GM03348 (cell line): ENCODE results near the gene CRYGD.
"Not testable (repeated sequence)": the region's sequence is repeated elsewhere in the genome, so short reads cannot be mapped to it uniquely, and the experiment has no call there.

Experiments
- DNase-seq: peaks from one replicate; pipeline ENCODE4 v3.0.0; 2012; ENCODE audit warnings: low spot score

Gene CRYGD

DNA sequence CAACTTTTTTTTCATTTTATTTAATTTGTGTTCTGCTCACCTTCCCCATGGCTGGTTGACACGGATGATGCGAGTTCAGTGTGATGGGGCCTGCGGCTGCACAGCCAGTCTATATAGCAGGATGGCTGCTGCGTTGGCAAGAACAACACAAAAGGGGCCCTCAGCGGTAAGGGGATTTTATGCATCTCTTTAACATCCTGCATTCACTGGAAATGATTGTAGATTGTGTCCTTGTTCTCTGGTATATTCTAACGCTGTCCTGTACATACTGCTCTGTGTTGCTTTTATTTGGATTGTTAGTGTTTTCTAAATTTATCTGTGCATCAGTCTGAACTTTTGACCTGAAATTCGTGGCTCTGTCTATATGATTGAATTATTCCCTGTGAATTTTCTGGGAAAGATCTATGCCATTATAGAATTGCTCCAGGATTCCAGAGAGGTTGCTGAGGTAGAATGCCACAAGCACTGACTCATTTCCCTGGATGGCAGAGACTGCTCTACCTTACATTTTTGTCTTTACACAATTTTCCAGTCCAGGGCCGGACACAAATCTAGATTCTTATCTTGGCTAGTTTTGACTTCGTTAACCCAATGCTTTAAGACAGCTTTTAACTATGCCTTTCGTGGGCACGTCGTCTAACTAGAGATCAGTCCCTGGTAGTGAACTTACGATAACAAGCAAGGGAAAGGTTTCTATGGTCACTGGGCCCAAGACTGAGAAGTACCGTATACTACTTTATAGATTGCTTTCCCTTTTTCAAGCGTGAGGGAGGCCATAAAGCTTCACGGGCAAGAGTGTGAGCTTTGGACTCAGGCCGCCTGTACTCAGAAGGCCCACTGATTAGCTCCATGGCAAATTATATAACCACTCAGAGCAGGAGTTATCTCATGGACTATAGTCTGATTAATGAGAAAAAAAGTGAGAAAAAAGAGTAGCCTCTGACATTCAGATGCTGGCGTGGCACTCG is 5.7 kb upstream of the CRYGD start, which contains the start of gene CRYGC:
Gene CRYGC (minus strand): TSS at position 85 of the 968 bp plus-strand sequence. CDS start 36 bp downstream, at position 49.
- no peak for DNase-seq

DNA sequence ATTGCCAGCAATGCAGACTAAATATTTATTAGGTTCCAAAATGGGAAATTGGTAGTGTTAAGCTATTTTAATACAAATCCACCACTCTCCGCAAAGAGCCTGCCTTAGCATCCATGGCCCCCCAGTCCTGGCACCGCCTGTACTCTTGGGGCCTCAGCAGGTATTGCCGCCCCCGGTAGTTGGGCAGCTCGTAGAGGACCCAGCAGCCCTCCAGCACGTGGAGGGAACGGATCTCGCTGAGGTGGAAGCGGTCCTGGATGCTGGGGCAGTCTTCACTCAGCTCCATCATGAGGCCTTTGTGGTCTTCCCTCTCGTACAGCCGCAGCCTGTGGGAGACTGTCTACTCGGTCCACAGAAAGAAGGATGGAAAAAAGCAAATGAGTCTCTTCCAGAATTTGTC is 3.8 kb upstream of the CRYGD start:
- no peak for DNase-seq

- DNase-seq: no peak
Measured at GRCh38 chr2:208127090-208127489, 2.8 kb upstream of the CRYGD start.

DNA sequence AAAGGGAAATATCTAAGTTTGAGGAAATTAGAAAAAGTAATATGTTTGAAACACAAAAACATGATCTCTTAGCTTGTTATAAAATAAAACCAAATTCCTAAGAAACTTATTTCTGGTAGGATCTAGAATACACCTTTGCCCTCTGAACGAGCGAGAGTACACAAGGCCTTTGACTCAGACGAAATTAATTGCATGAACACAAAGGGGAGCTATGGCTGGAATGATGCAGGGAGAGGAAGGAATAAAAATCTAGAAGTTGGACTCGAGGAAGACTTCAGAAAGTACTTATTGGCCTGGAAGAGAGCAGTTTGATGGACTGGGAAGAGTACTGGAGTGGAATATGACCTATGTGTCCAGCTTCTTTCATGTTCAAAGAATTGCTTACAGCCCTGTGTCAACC is 927 bp upstream of the CRYGD start:
- no peak for DNase-seq

DNA sequence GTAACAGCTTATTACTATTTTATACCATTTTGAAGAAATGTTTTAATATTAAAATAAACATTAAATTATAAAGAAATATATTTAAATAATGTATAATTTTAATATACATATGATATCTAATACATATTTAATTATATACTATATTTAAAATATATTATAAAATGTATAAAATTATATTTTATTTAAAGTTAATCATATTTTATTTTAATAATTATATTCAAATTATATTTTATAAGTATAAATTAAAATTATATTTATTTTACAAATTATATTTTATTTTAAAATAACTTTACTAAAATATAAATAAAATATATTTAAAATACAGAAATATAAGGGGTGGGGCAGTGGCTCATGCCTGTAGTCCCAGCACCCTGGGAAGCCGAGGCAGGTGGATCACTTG is 2.1 kb downstream of the CRYGD start:
- DNase-seq: no peak

DNA sequence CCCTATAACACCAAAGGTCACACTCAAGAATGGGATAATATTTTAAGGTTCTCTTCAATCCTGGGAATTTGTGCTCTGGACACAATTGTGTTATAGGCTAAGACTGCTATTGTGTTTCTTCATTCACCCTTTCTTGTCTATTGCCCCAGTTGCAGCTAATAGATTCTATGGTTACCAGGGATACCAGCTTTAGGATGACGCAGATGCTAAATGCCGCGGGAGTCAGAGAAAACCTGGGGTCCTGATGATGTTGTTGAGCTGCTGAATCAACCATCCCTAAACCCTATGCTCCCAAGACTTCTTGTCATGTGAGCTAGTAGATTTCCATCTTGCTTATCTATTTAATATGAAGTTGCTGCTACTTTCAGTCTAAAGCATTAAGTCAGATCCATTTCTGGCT is 5.4 kb downstream of the CRYGD start:
- DNase-seq: no peak

DNA sequence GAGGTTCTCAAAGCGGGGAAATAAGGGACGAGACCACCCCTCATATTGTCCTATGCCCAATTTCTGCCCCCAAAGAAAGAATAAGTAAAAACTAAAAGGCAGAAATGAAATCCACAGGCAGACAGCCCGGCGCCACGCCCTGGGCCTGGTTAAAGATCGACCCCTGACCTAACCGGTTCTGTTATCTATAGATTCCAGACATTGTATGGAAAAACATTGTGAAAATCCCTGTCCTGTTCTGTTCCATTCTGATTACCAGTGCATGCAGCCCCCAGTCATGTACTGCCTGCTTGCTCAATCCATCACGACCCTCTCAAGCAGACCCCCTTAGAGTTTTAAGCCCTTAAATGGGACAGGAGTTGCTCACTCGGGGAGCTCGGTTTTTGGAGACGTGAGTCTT is 6.9 kb downstream of the CRYGD start:
- not testable (repeated sequence) for DNase-seq

GRCh38 chr2:208112969-208113368 is 11.4 kb downstream of the CRYGD start:
- no peak for DNase-seq

- not testable (repeated sequence) for DNase-seq
Measured at GRCh38 chr2:208112273-208112745, 12.0 kb downstream of the CRYGD start.

GRCh38 chr2:208103616-208104015 is 20.7 kb downstream of the CRYGD start:
- DNase-seq: no peak

- peak; percentile 35 for DNase-seq
Measured at GRCh38 chr2:208101716-208102631, 22.4 kb downstream of the CRYGD start.

DNA sequence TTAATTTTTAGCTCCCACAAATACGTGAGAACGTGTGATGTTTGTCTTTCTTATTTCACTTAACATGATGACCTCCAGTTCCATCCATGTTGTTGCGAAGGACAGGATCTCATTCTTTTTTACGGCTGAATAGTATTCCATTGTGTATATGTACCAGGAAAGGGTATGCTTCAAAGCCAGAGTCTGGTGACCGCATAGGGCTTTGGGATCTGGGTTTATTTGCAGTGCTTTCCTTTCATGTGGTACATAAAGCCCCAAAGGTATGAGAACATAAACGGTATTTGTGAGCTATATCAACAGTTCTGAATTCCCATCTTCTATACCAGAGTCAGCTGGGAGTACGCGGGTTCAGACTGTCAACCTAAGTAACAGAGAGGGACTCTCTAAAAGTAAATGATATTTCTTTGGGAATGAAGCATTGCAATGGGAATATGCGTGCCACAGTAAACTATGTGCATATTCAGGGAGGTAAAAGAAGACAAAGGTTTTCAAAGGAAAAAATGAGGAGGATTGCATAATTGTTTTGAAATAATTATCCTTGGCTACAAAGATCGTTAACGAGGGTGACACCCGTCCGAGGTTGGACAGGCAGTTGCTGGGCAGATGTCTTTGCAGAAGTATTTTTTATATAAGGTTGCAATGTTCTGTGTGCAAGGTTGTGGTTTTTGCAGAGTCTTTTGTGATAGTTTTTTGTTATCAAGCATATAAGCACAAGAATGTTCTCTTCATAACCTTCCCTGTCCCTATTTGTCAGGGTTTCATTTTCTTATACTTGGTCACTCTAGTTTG is 24.4 kb downstream of the CRYGD start:
- no peak for DNase-seq

- not testable (repeated sequence) for DNase-seq
Measured at GRCh38 chr2:208098701-208099100, 25.6 kb downstream of the CRYGD start.

DNA sequence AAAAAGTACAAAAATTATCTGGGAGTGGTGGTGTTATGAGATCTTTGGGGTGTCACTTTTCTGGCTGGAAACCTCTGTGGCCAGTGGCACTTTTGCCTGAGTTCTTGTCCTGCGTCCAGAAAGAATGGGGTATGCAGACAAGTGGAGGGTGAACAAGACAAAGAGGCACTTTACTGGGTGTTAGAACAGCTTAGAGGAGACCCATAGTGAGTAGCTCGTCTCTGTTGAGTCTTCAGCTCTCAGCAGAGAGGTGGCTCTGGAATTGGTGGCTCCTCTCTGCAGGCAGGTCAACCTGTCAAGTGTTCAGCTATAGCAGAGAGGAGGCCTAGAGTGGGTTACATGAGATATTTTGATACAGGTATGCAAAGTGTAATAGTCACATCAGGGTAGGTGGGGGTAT is 26.1 kb downstream of the CRYGD start:
- DNase-seq: no peak

DNA sequence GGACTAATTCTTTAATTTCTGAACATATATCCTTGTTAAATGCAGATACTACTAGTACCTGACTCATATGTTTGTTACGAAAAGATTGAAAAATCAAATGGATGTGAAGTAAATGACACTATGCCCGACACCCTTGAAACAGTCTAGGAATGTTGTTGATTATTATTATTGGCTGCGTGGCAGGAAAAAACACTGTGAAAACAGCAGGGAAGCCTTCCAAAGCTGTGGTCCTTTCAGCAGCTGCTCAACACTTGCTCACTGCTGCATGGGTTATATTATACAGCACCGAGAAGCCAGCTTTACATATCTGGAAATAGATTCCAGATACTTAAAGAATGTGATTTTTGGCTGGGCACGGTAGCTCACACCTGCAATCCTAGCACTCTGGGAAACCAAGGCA is 26.5 kb downstream of the CRYGD start:
- DNase-seq: peak; percentile 62

DNA sequence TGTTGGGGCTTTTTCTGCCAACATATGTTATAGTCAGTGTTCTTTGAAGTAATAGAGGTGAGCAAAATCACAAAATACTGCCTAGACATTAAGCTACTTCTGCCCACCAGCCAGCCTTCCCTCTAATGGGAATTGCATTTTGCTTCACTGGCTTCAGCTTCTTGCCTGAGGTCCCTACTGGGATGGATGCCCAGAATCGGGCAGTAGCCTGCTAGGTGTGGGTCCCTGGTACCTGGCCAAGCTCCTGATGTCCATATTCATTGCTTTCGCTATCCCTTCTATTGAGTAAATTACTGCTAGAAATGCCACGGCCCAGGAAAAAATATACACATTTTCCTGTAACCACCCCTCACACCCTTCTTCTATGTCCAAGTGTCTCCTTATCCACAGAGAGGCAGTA is 27.0 kb downstream of the CRYGD start:
- no peak for DNase-seq

DNA sequence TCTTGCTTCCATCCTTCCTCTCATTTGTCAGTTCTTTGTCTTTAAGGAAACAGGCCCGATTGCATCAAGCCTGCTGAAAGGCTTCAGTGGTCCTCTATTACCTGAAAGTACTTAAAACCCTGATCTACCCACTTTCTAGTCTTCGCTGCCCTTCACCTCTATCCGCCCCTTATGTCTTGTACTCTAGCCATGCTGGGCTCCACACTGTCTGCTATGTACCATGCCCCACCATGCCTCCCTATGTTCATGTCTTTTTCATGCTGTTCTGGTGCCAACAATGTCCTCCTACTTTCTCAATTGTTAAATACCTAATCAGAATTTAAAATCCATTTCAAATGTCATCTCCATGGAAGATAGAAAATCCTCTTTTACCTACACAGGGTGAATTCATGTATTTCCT is 28.2 kb downstream of the CRYGD start:
- no peak for DNase-seq

- no peak for DNase-seq
Measured at GRCh38 chr2:208093128-208093527, 31.2 kb downstream of the CRYGD start.

DNA sequence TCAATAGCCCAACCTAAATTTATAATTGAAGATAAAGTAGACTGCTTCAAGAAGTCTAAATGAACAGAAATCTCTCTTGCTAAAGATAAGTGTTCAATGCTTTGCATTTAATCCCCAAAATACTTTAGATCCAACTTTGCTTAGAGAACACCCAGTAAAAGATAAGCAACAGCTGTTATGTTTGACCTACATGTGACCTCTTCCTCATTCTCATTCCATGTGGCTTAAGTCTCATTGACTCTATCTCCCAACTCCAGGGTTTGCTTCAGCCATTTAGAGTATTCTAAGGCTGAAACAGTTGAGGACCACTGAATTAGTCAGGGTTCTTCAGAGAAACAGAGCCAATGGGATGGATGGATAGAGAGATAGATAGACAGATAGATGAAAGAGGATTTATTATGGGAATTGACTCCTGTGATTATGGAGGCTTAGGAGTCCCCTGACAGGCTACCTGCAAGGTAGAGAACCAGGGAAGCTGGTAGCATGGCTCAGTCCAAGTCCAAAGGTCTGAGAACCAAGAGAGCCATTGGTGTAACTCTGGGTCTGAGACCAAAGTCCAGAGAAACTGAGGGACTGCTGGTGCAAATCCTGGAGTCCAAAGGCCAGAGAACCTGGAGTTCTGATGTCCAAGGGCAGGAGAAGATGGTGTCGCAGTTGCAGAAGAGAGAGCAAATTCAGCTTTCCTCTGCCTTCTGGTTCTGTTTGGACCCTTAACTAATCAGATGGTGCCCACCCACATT is 32.1 kb downstream of the CRYGD start:
- DNase-seq: no peak

DNA sequence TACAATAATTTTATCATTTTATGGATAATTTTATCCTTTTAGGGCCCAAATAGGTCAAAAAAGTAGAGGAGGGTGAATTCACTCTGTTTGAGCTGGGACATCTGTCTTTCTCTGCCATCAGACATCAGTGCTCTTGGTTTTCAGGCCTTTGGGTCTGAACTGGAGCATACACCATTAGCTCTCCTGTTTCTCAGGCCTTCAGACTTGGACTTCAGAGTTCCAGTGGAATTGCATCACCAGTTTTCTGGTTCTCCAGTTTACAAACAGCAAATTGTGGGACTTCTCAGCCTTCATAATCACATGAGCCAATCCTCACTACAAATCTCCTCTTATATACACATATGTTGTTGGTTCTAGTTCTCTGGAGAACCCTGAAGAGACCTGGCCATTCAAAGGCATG is 33.9 kb downstream of the CRYGD start:
- no peak for DNase-seq

GRCh38 chr2:208086029-208086428 is 38.3 kb downstream of the CRYGD start:
- DNase-seq: no peak
